Measurements from ENCODE around the gene AGPAT4.
A peak's percentile ranks its signal among the peaks of the same experiment; 100 is the strongest.
"Not testable (repeated sequence)": the region's sequence is repeated elsewhere in the genome, so short reads cannot be mapped to it uniquely, and the experiment has no call there.

The AGPAT4 gene

DNA sequence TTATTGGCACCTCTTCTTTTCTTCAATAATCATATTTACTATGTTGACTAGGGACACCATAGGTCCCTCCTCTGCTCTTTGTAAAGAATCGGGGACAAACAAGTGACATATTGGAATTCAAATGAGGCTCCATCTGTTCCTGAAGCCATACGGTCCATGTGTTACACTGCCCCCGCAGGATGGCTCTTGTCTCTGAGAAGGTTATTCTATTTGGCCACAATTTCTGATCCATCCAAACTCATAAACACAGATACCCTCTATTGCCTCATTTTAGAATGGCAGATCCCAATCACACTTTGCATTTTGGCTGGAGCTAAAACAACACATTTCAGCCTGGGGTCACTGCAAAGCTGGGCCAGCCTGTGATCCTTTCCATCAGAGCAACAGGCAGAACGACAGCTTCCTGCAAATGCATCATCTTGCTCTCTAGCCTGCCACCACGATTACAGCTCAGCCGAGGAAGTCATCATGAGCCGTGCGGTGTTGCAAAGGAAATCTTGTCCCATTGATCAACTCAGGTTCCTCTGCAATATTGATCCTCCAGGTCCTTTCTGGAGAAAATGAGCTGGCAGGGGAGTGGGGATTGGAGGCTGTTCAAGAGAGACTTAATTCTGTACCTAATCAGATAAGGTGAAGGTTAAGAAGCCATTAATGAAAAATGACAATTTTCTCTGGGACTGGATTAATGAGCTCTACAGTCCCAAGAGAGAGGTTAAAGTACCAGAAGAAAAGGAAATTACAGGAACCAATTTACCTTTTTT, 73.1 kb downstream of the AGPAT4 start:
- DNase-seq (ENCODE audit: low spot score), result no peak

DNA sequence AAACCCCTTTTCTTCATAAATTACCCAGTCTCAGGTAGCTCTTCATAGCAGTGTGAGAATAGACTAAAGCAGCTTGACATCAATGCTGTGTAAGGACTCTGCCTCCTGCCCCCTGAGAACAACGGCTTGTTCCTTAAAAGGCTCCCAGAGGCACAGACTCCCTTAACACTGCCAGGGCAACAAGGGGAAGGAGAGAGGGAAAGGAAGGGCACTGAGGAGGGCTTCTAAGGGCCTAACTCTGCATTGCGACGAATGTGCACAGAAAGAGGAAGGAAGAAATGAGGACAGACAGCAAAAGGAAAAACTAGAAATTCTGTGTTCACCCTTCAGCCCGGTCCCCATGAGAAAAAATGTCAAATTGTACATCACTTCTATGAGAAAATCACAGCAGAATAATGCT, 74.0 kb downstream of the AGPAT4 start:
- DNase-seq (ENCODE audit: low spot score), result no peak

DNA sequence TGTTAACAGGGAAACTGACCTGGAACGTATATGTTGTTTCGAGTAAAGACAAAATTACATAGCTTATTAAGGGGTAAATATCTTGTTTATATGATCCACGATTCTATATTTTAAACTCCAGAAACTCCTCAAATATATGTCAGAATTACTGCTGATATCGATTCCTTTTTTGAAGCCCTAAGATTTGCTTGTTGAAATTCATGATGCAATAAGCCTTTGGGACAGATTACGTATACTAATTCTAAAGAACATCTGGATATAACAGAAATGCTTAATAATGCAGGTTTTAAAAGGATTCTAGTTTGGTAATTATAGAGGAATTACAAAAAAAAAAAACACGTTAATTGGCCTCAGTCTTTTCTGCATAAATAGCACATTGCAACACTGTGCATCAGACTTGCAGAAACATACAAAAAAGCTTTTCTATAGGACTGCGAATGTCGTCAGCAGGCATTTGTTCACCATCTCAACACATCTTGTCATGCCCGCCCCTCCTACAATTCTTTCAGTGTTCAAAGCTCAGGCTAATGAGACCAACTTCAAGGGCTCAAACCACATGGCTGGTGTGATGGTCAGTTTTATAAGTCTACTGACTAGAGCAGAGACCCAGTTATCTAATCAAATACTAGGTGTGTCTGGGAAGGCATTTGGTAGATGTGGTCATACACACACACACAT, 74.9 kb downstream of the AGPAT4 start:
- no peak for DNase-seq (ENCODE audit: low spot score)

DNA sequence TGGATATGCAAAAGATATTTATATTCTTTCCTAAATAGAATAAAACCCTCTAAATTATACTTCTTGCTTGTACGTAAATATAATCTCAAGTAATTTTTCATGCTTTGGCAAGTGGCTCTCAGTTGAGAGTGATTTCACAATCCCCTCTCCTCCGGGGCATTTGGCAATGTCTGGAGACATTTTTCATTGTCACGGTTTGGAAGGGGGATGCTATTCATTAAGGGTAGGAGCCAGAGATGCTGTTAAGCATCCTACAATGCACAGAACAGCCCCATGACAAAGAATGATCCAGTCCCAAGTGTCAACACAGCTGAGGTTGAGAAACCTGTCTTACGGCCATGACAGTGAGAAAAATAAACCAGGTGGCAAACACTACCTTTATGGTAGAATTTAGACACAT, 75.7 kb downstream of the AGPAT4 start:
- DNase-seq (ENCODE audit: low spot score), result no peak

DNA sequence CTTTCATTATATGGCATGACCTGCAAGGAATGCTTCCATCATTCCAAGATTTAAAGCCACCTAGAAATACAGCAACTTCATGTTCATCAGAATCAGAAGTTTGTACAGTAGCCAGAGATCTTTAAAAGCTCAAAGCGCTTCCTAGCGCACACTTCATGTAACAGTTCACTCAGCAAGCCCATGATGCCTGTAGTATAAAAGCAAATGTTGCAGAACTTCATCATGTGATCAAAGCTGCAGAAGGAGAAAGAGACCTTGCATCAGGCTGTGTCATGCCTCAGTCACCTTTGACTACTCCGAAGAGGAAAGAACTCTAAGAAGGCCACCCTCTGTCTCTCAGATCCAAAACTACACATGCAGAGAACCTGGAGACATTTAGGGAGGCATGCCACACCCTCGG, 78.5 kb downstream of the AGPAT4 start:
- no peak for DNase-seq (ENCODE audit: low spot score)

DNA sequence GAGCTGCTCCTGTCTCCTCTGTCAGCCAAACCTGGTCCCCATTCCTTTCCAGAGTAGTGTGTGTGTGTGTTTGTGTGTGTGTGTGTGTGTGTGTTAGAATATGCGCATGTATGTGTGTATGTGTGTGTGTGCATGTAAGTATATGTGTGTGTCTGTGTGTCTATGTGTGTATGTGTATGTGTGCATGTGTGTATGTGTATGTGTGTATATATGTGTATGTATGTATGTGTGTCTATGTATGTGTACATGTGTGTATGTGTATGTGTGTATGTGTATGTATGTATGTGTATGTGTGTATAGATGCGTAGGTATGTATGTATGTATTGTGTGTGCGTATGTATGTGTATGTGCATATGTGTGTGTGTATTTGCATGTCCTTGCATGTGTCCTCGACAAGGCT, 79.5 kb downstream of the AGPAT4 start:
- DNase-seq (ENCODE audit: low spot score), result no peak

DNA sequence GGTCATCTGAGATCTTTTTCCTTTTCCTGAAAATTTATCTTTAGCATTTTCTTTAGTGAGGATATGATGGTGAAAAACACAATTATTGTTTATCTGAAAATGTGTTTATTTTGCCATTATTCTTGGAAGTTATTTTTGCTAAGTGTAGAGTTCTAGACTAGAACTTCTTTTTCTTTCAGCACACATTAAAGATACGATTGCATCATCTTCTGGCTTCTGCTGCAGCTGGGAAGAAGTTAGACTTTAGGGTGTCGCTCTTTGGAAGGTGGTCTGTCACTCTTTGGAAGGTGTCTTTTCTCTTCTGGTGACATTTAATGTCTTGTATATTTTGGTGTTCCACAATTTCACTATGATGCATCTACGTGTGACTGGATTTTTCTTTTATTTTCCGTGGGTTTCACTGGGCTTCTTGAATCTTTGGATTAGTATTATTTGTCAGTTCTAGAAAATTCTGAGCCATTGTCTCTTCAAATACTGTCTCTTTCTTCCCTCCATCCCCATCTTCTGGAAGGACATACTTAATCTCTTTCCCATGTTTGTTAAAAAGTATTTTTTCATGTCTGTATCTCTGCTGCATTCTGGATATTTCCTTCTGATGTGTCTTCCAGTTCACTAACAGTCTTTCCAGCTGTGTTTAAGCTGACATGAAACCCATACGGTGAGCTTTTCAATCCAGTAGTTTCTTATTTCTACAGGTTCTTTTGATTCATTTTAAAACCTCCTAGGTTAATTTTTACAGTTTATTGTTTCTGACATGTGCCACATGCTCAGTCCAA, 81.0 kb downstream of the AGPAT4 start:
- DNase-seq (ENCODE audit: low spot score), result no peak

DNA sequence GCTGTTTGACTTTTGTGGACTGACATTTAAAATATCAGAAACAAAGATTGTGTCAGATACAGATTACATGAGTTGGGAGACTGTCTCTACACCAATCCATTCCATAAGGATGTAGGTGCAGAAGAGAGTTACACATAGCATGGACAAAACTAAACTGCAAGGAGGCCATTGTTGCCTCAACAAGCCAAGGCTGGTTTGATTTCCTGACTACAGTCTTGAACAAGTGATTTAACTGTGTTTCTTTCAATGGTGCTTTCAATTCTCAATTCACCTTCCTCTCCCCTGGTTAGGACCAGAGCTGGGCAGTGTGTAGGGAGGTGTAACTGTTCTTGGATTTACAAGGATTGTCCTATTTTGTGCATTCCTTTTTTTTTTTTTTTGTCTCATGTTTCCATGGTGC, 82.2 kb downstream of the AGPAT4 start:
- no peak for DNase-seq (ENCODE audit: low spot score)

DNA sequence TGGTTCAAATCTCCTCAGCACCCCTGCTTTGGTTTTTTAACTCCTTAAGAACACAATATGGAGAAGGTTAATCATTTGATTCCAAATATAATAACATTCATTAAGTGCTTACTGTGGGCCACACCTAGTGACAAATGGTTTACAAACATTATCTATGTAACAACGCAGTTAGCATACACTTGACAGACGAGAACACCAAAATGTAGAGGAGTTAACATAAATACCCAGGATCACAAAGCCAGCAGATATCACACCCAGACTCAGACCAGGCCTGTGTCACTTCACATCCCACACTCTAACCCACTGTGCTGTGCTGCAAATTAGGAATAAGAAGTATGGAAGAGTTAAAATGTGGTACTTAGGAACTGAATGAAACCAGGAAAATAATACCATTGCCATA, 82.9 kb downstream of the AGPAT4 start:
- DNase-seq (ENCODE audit: low spot score), result no peak

DNA sequence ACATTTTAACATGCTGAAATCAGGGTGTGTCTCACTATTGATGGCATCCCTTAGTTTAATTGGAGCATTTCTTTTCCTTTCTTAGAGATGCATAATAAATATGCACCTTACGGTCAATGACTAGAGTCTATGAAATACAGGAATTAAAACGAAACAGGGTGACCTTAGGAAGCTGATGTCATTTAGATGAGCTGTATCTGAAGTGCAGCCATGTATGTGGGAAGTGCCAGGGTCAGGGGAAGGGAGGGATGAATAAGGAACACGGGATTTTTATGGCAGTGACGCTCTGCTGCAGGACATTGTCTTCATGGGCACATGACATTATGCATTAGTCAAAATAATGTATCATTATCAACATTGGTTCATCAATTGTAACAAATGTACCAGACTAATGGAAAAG, 84.0 kb downstream of the AGPAT4 start:
- DNase-seq (ENCODE audit: low spot score), result no peak

DNA sequence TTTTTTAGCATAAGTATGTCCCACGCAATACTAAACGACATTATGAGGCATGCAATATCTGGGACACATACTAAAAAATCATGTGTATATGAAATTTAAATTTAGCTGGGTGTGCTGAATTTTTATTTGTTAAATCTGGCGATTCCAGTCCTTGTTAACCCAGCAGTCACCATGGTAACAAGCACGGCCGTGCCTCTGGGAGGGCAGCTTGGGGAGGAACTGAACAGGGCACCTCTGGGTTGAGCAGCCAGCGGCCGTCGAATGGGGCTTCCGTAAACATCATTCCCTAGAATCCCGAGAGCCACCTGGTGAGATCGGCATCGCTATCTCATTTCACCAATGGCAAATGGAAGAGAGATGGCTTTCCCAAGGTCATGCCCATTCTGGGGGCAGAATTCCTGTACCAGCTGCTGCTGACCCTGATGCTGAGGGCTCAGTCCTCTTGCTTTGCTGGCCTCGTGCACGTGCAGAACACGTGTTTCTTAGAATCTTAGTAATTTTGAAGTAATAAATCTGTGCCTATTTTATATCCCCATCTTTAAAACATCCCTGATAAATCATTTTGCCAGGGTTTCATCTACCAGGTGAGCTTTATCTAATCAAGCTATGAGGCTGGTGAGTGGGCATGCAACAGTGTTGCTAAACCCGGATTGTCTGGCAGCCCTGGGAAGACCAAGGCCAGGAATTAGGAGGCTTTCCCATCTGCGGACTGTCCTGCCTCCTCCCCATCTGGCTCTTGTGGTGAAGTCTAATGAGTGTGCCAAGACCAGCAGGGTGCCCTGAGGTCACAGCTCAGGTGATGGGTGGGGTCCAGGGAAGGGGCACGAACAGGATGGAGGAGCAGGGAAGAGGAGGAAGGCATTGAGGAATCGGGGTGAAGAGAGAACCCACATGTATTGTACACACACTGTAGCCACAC, 85.1 kb downstream of the AGPAT4 start:
- DNase-seq (ENCODE audit: low spot score), result no peak

DNA sequence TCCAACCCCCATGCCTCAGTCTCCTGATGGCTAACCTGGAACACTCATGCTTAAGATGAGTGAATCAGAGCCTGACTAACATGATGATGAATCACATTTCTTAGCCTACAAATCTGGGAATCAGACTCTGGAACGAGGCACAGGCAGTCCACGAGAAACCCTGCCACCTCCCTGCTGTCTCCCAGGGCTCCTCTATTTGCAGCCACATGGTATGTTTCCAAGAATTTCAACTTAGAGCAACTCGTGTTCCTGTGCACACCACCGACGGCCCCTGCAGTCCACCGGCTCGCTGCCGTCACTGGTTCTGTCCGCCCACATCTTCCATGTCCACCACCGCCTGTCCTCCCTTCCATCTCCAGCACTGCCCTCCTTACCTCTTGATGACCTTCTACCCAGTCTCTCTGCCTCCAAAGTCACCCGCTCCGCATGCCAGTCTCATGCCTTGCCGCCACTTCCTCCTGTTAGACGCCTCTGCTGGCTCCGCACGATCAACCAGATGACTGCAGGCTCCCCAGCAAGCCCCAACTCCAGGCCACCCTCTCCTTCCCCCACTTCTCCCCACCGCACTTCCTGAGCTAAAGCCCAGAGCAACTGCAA, 87.6 kb downstream of the AGPAT4 start:
- no peak for DNase-seq (ENCODE audit: low spot score)

DNA sequence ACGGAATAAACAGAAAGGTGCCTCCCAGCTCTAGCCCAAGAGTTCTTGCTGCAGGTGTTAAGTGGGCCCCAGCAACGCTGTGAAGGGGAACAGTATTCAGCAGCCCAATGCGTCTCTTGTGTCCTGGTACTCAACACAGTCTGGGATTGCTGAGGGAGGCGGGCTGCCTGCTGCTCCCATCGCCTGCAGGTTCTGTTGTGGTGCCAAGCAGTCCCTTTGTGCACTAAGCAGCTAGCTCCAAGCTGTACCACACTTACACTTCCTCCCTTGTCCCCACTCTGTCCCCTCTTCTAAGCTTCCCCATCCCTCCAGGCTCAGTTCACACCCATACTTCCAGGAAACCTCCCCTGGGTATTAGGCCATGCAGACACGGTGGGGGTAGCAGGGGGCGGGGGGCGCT, 92.7 kb downstream of the AGPAT4 start:
- DNase-seq (ENCODE audit: low spot score), result no peak

DNA sequence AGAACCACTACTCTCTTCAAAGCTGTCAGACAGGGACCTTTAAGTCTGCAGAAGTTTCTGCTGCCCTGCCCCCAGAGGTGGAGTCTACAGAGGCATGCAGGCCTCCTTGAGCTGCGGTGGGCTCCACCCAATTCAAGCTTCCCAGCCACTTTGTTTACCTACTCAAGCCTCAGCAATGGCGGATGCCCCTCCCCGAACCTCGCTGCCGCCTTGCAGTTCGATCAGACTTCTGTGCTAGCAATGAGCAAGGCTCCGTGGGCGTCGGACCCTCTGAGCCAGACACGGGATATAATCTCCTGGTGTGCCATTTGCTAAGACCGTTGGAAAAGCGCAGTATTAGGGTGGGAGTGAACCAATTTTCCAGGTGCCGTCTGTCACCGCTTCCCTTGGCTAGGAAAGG, 95.7 kb downstream of the AGPAT4 start:
- not testable (repeated sequence) for DNase-seq (ENCODE audit: low spot score)

DNA sequence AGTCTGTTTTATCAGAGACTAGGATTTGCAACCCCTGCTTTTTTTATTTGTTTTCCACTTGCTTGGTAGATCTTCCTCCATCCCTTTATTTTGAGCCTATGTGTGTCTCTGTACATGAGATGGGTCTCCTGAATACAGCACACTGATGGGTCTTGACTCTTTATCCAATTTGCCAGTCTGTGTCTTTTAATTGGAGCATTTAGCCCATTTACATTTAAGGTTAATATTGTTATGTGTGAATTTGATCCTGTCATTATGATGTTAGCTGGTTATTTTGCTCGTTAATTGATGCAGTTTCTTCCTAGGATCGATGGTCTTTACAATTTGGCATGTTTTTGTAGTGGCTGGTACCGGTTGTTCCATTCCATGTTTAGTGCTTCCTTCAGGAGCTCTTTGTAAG, 97.4 kb downstream of the AGPAT4 start:
- not testable (repeated sequence) for DNase-seq (ENCODE audit: low spot score)

DNA sequence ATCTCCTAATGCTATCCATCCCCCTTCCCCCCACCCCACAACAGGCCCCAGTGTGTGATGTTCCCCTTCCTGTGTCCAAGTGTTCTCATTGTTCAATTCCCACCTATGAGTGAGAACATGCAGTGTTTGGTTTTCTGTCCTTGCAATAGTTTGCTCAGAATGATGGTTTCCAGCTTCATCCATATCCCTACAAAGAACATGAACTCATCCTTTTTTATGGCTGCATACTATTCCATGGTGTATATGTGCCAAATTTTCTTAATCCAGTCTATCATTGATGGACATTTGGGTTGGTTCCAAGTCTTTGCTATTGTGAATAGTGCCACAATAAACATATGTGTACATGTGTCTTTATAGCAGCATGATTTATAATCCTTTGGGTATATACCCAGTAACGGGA, 101.1 kb downstream of the AGPAT4 start:
- not testable (repeated sequence) for DNase-seq (ENCODE audit: low spot score)

DNA sequence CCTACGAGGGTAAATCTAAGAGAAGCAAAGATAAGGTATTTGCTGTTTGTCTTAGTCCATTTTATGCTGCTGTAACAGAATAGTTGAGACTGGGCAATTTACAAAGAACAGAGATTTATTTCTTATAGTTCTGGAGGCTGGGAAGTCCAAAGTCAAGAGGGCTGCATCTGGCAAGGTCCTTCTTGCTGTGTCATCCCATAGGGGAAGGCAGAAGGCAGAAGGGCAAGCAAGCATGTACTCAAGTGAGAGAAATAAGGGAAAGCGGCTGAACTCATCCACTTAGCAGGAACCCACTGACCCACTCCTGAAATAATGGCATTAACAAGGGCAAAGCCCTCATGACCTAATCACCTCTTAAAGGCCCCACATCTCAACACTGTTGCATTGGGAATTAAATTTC, 102.7 kb downstream of the AGPAT4 start:
- DNase-seq (ENCODE audit: low spot score), result no peak

DNA sequence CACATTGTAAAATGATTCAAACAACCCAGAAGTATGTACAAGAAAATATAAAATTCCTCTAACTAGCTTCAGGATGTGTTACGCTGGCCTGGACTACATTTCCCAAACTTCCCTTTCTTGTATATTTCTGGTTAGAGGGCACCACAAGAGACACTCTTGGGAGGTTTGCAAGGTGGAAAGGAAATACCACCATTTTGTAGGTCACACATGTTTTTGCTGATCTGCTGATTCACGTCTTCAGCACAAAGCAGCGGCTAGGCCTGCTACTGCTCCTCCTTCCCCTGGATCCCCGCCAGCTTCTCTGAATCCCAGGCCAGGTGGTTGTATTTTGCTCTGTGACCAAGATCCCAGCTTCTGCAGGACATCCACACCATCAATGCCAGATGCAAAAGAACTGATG, 104.2 kb downstream of the AGPAT4 start:
- peak; percentile 65 for DNase-seq (ENCODE audit: low spot score)

DNA sequence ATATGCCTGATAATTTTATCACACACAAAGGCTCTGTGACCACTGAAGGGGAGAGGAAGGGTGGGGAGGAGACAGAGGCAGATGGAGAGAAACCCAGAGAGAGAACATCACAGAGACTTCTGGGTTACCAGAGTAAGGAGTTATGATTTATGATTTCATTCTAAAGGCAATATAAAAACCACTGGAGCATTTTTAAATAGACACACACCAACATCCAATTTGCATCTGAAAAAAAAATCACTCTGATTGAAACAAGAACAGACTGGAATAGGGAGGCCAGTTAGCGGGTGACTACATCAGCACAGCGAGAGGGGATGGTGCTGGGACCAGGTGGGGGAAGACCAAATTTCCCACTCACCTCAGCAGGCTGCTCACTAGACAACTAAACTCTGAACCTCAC, 104.8 kb downstream of the AGPAT4 start:
- DNase-seq (ENCODE audit: low spot score), result no peak

DNA sequence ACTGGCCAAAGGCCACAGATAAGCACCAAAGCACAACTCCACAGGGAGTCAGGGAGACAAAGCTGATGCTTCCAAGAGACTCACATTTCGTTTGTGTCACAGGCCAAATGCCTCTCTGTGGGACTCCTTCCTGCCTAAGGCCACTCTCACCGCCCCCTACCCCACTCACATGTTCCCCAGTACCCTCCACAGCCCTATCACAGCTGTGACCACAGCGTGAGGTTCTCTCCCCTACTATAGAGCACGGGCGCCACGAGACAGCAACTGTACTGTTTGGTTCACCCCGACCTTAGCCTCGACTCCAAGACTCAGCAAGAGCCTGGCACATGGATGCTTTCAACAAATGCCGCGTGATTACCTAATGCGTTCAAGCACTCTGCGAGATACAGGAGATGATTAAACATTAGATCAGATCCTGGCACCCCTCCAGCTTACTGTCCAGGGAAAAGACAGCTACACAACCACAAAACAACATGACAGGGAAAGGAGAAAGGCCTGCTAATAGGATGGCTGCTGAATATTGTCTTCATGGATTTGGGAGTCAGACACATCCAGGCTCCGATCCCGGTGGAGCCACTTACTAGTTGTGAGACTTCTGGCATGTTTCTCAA, 105.5 kb downstream of the AGPAT4 start:
- no peak for DNase-seq (ENCODE audit: low spot score)

DNA sequence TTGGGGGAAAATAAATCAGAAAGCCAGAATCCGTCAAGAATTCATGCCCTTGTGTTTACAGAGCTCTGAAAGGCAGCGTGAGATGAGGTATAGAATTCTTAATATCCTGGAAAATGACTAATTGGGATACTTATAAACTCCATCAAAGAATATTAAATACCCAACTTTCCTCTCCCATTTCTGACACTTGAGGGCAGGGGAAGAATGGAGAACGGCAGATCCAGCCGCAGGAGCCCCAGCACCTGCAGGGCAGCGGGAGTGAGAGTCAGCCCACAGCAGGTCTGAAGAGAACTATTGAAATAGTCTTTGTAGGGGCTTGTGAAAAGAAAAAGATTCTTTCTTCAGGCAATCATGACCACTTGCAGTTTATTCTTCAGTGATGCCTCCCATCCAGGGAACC, 107.2 kb downstream of the AGPAT4 start:
- no peak for DNase-seq (ENCODE audit: low spot score)

Data from hematopoietic multipotent progenitor cell treated with erythropoietin and hydrocortisone succinate and interleukin-3 and kit ligand, for 15 days (in vitro differentiated cells).